ENCODE results near the gene EBF3.

GRCh38 chr10:129898706-129899268 is 65.3 kb downstream of the EBF3 start:
- TF ChIP-seq EGR1 (IDR thresholded peaks at IDR 0.05) (no peak), USF1 (IDR thresholded peaks at IDR 0.05) (no peak), CREB1 (IDR thresholded peaks at IDR 0.05; ENCODE audit: low read depth) (no peak), MAX (IDR thresholded peaks at IDR 0.05) (no peak), EP300 (IDR thresholded peaks at IDR 0.05; ENCODE audit: borderline replicate concordance) (no peak), CEBPB (IDR thresholded peaks at IDR 0.05) (no peak), FOXM1 (IDR thresholded peaks at IDR 0.05; ENCODE audit: borderline replicate concordance, low read depth) (no peak), REST (IDR thresholded peaks at IDR 0.05; ENCODE audit: low read depth) (no peak), RAD21 (IDR thresholded peaks at IDR 0.05; ENCODE audit: low read depth) (no peak), TAF1 (IDR thresholded peaks at IDR 0.05; ENCODE audit: low read depth) (no peak), YY1 (IDR thresholded peaks at IDR 0.05; ENCODE audit: low read depth) (no peak), ZBTB7A (IDR thresholded peaks at IDR 0.05; ENCODE audit: low read depth) (no peak)

Measured in Ishikawa (cell line).